HepG2 (cell line): ENCODE measurements around the gene FCHO2. TPM values are rescaled to one million over a fixed set of nuclear protein-coding genes. Genes with fewer than 3 reads are reported as not detected.

Source experiments
- ATAC-seq: fragments of 200-7000 bp; cut with Tn5 transposase; 3 replicates; pipeline ENCODE4 v1.9.1; 2020; ENCODE audit warnings: mild to moderate bottlenecking, moderate library complexity
- BruUV-seq: library from RNA; stranded (reverse); fragments of 400-500 nt; replicated peaks from 2 replicates; lab custom pipeline; 2021; lab: Mats Ljungman, UMichigan
- CTCF ChIA-PET: fragments of 300-600 bp; formaldehyde crosslinking; extraction: SDS; loops from one replicate; lab custom pipeline; 2021; ENCODE audit warnings: low total read pairs, inconsistent platforms, low intra/inter-chr PET ratio; lab: Yijun Ruan, JAX
- POLR2A ChIA-PET: fragments of 350-600 bp; sonication (Branson Sonifier 250); formaldehyde crosslinking; loops from one replicate; lab custom pipeline; 2020; ENCODE audit warnings: antibody characterized with exemption, inconsistent platforms; lab: Yijun Ruan, JAX
- DNase-seq: peaks from one replicate; pipeline ENCODE4 v3.0.0-alpha.2; 2015; ENCODE audit warnings: low spot score
- FAIRE-seq: peaks from 3 replicates; lab custom pipeline; 2011; peaks lifted over from hg19 to GRCh38; lab: Jason Lieb, UNC
- H2AFZ ChIP-seq: one replicate; pipeline ENCODE4 v1.6.1; 2011; ENCODE audit warnings: low read length, inconsistent platforms
- H3K27ac ChIP-seq: fragments of 300-600 bp; 3 replicates; pipeline ENCODE4 v1.8.0; 2011; ENCODE audit warnings: mixed run types, mild to moderate bottlenecking, mixed read lengths, low read length, inconsistent platforms; ENCODE audit not compliant: insufficient read depth; ENCODE audit errors: extremely low read length
- H3K27me3 ChIP-seq, 2 experiments: fragments of 200-600 bp in 1 of 2; 2 replicates in 1 of 2; 3 replicates in 1 of 2; pipeline versions ENCODE4 v1.6.0 to v1.8.0; 2011; ENCODE audit warnings: low read length in 2 of 2, mild to moderate bottlenecking in 2 of 2, moderate library complexity in 2 of 2, inconsistent platforms in 1 of 2; ENCODE audit not compliant: insufficient read depth in 2 of 2, control insufficient read depth in 1 of 2
- H3K36me3 ChIP-seq, 2 experiments: fragments of 200-600 bp in 1 of 2; replicated peaks in 1 of 2; 2 replicates in 1 of 2; 3 replicates in 1 of 2; pipeline versions ENCODE4 v1.5.1 to v1.8.0; 2011; ENCODE audit warnings: low read length in 2 of 2, inconsistent platforms in 1 of 2; ENCODE audit not compliant: insufficient read depth in 2 of 2, control insufficient read depth in 1 of 2
- H3K4me1 ChIP-seq: 2 replicates; pipeline ENCODE4 v1.5.1; 2012; ENCODE audit warnings: low read length, inconsistent platforms; ENCODE audit not compliant: insufficient read depth
- H3K4me2 ChIP-seq: 2 replicates; pipeline ENCODE4 v1.6.0; 2011; ENCODE audit warnings: low read depth, low read length, inconsistent platforms
- H3K4me3 ChIP-seq, 3 experiments: fragments of 200-600 bp in 1 of 3; sonication (generic), shearing (Covaris generic) in 1 of 3; replicated peaks in 1 of 3; 2 replicates each; pipeline ENCODE4 v1.5.1; 2011 to 2016; ENCODE audit warnings: low read length in 3 of 3, inconsistent platforms in 2 of 3, low read depth in 2 of 3, mild to moderate bottlenecking in 2 of 3, control low read depth in 1 of 3, mixed read lengths in 1 of 3; ENCODE audit not compliant: insufficient read depth in 1 of 3
- H3K79me2 ChIP-seq: one replicate; pipeline ENCODE4 v1.6.1; 2011; ENCODE audit warnings: low read length, inconsistent platforms; ENCODE audit not compliant: insufficient read depth
- H3K9ac ChIP-seq: 2 replicates; pipeline ENCODE4 v1.6.0; 2011; ENCODE audit warnings: mild to moderate bottlenecking, low read depth, low read length, inconsistent platforms; ENCODE audit not compliant: insufficient read depth
- H3K9me3 ChIP-seq: 2 replicates; pipeline ENCODE4 v1.5.1; 2012; ENCODE audit warnings: mild to moderate bottlenecking, low read length
- H4K20me1 ChIP-seq: 2 replicates; pipeline ENCODE4 v1.6.0; 2011; ENCODE audit warnings: inconsistent platforms, mild to moderate bottlenecking, low read length, moderate library complexity; ENCODE audit not compliant: insufficient read depth
- ARNT2 ChIP-seq: sonication (generic); formaldehyde crosslinking; IDR thresholded peaks from 2 replicates; pipeline ENCODE4 v1.8.0; 2022; ENCODE audit warnings: mild to moderate bottlenecking, low read depth, missing genetic modification reagents, moderate library complexity
- ATF7 ChIP-seq, 2 experiments: fragments of 450-650 bp in 1 of 2; sonication (generic) in 1 of 2; formaldehyde crosslinking in 1 of 2; IDR thresholded peaks; 2 replicates each; pipeline versions ENCODE4 v1.4.0 to v1.6.1; 2016 to 2020; ENCODE audit warnings: antibody characterized with exemption in 1 of 2, mild to moderate bottlenecking in 1 of 2, missing genetic modification reagents in 1 of 2
- BCL3 ChIP-seq: sonication (generic); formaldehyde crosslinking; IDR thresholded peaks from 2 replicates; pipeline ENCODE4 v1.5.1; 2020; ENCODE audit warnings: mild to moderate bottlenecking, missing genetic modification reagents, moderate library complexity
- CENPBD1 ChIP-seq: sonication (generic); formaldehyde crosslinking; IDR thresholded peaks from 2 replicates; pipeline ENCODE4 v1.8.0; 2022; ENCODE audit warnings: missing genetic modification reagents, low read depth, mild to moderate bottlenecking, borderline replicate concordance
- FOXP4 ChIP-seq: sonication (generic); formaldehyde crosslinking; IDR thresholded peaks from 2 replicates; pipeline ENCODE4 v1.4.0; 2020; ENCODE audit warnings: missing genetic modification reagents
- MAZ ChIP-seq, 2 experiments: sonication (generic) in 1 of 2; formaldehyde crosslinking in 1 of 2; IDR thresholded peaks; 2 replicates each; pipeline versions ENCODE4 v1.5.0 to v1.6.1; 2012 to 2020; ENCODE audit warnings: low read depth in 2 of 2, mild to moderate bottlenecking in 2 of 2, borderline replicate concordance in 1 of 2, improper control_type of control experiment in 1 of 2, low read length in 1 of 2, missing genetic modification reagents in 1 of 2, moderate library complexity in 1 of 2
- TMF1 ChIP-seq: sonication (generic); formaldehyde crosslinking; IDR thresholded peaks from 2 replicates; pipeline ENCODE4 v1.8.1; 2022; ENCODE audit warnings: low read depth, missing genetic modification reagents
- ZIK1 ChIP-seq: sonication (generic); formaldehyde crosslinking; IDR thresholded peaks from 2 replicates; pipeline ENCODE4 v1.5.0; 2020; ENCODE audit warnings: mild to moderate bottlenecking, low read depth, missing genetic modification reagents, borderline replicate concordance
- ZNF12 ChIP-seq: sonication (generic); formaldehyde crosslinking; IDR thresholded peaks from 2 replicates; pipeline ENCODE4 v1.5.0; 2020; ENCODE audit warnings: missing genetic modification reagents
- ZNF3 ChIP-seq: IDR thresholded peaks from 2 replicates; pipeline ENCODE4 v1.7.0; 2017; ENCODE audit warnings: inconsistent platforms
- ZNF556 ChIP-seq: sonication (generic); formaldehyde crosslinking; IDR thresholded peaks from 2 replicates; pipeline ENCODE4 v1.4.0; 2020; ENCODE audit warnings: mild to moderate bottlenecking, missing genetic modification reagents, borderline replicate concordance
- ZNF766 ChIP-seq: sonication (generic); formaldehyde crosslinking; IDR thresholded peaks from 2 replicates; pipeline ENCODE4 v1.5.0; 2020; ENCODE audit warnings: missing genetic modification reagents, borderline replicate concordance
- ZZZ3 ChIP-seq: sonication (generic); formaldehyde crosslinking; IDR thresholded peaks from 2 replicates; pipeline ENCODE4 v1.4.0; 2020; ENCODE audit warnings: missing genetic modification reagents, mild to moderate bottlenecking, borderline replicate concordance
- WGBS: methylation state at CpG from one replicate; pipeline ENCODE4 v1.1.6; 2017; ENCODE audit warnings: low lambda C conversion rate; 5-methylcytosine and 5-hydroxymethylcytosine counted together
- in situ Hi-C: cut with HindIII; loops from 2 replicates; pipeline ENCODE4 v1.10.0; 2017; ENCODE audit warnings: low pct_unique_long_range_greater_than_20kb; ENCODE audit not compliant: extremely low pct_ligation_motif_present
- intact Hi-C: fragments of 100-400 bp; cut with micrococcal nuclease; formaldehyde crosslinking; loops from one replicate; pipeline ENCODE4 v1.10.0; 2022; ENCODE audit not compliant: unreplicated experiment
- polyA plus RNA-seq, 8 experiments: library from polyadenylated mRNA; depleted of rRNA in 3 of 8; stranded (reverse) in 7 of 8; unstranded in 1 of 8; fragments of >200 nt; fragmentation: Illumina TruSeq in 4 of 8; extraction: Trizol in 4 of 8; gene quantifications; 2 replicates each; pipeline versions ENCODE4 v1.2.1 to v1.2.3, GENCODE V29; 2011 to 2016; ENCODE audit warnings: low read depth in 4 of 8, missing spikeins in 1 of 8, mixed read lengths in 1 of 8; ENCODE audit not compliant: insufficient read depth in 1 of 8
- total RNA-seq, 5 experiments: library from RNA; depleted of rRNA; stranded (reverse); fragments of >200 nt; fragmentation: Illumina TruSeq; extraction: Trizol; gene quantifications; 2 replicates each; pipeline ENCODE4 v1.2.3, GENCODE V29; 2016; ENCODE audit warnings: low read depth in 1 of 5

FCHO2 gene
- total and polyA plus RNA-seq, 2 of the 13 experiments (the other 11 are each of a cell fraction or from before 2014, with no cell fraction given): 11.6 to 17.3 TPM

- no peak overlapping the region for H3K4me3 ChIP-seq
- DNase-seq (no peak), FAIRE-seq (no peak), ATAC-seq (no peak)
- no peaks in the 10 kb centered on the region for H3K9me3 ChIP-seq
- no peaks in the 10 kb centered on the region for H3K79me2 ChIP-seq
- no peaks in the 10 kb centered on the region; a peak in 1 of 5 replicates for H3K27me3 ChIP-seq
- H3K9ac ChIP-seq: no peak overlapping the region
- ChIA-PET POLR2A (no interaction called here), CTCF (no interaction called here)
- no peaks in the 10 kb centered on the region for H3K36me3 ChIP-seq
- intact Hi-C loops (no loop called here), in situ Hi-C loops (no loop called here)
- BruUV-seq: no TSS peak
- H2AFZ ChIP-seq: no peak overlapping the region
- H3K4me1 ChIP-seq: no peaks in the 10 kb centered on the region
- H4K20me1 ChIP-seq: no peaks in the 10 kb centered on the region
- H3K27ac ChIP-seq: no peak overlapping the region
- TF ChIP-seq ATF7 (IDR thresholded peaks at IDR 0.05) (no peak), ATF7 (CRISPR knock-in tag; IDR thresholded peaks at IDR 0.05) (no peak), ZZZ3 (CRISPR knock-in tag) (no peak)
- H3K4me2 ChIP-seq: no peak overlapping the region
These were observed 150.5 kb downstream of the FCHO2 start for GRCh38 chr5:73106335-73106734.

GRCh38 chr5:73110190-73110589 lies 154.3 kb downstream of the FCHO2 start:
- ATAC-seq (no peak), FAIRE-seq (no peak), DNase-seq (no peak)
- H3K9me3 ChIP-seq: no peaks in the 10 kb centered on the region
- whole genome bisulfite sequencing: 0% methylated on average over 1 of the region's 1 CpG
- no peak overlapping the region for H2AFZ ChIP-seq
- H3K27ac ChIP-seq: no peak overlapping the region
- H4K20me1 ChIP-seq: no peaks in the 10 kb centered on the region
- CTCF ChIA-PET: no interaction called here
- in situ Hi-C loops (no loop called here), intact Hi-C loops (no loop called here)
- no peak overlapping the region for H3K4me2 ChIP-seq
- peaks cover 0 to 8% of the 10 kb centered on the region in 2 experiments; a peak in 2 of 5 replicates for H3K27me3 ChIP-seq
- no peaks in the 10 kb centered on the region for H3K4me1 ChIP-seq
- no peaks in the 10 kb centered on the region for H3K79me2 ChIP-seq
- no TSS peak for BruUV-seq
- H3K9ac ChIP-seq: no peak overlapping the region
- POLR2A ChIA-PET: no interaction called here
- H3K36me3 ChIP-seq: no peaks in the 10 kb centered on the region
- H3K4me3 ChIP-seq: no peak overlapping the region
- TF ChIP-seq ZNF3 (CRISPR knock-in tag) (no peak), ZNF556 (CRISPR knock-in tag) (no peak), CENPBD1 (CRISPR knock-in tag) (no peak), MAZ (IDR thresholded peaks at IDR 0.05; ENCODE audit: borderline replicate concordance, low read depth, low read length) (no peak), MAZ (CRISPR knock-in tag; IDR thresholded peaks at IDR 0.05; ENCODE audit: low read depth) (no peak), TMF1 (no peak), BCL3 (no peak), FOXP4 (CRISPR knock-in tag) (no peak), ZNF12 (CRISPR knock-in tag) (no peak), ZIK1 (CRISPR knock-in tag) (no peak), ZNF766 (no peak), ARNT2 (CRISPR knock-in tag) (no peak)
